NCI-H510A treated with DMSO at 0.1 percent for 48 hours (cell line): ENCODE data around the gene PDE4A.
"Not testable (repeated sequence)": the region's sequence is repeated elsewhere in the genome, so short reads cannot be mapped to it uniquely, and the experiment has no call there.

Source experiments
- DNase-seq: peaks from one replicate; lab custom pipeline; 2025; lab: John Stamatoyannopoulos, UW

The PDE4A gene

DNA sequence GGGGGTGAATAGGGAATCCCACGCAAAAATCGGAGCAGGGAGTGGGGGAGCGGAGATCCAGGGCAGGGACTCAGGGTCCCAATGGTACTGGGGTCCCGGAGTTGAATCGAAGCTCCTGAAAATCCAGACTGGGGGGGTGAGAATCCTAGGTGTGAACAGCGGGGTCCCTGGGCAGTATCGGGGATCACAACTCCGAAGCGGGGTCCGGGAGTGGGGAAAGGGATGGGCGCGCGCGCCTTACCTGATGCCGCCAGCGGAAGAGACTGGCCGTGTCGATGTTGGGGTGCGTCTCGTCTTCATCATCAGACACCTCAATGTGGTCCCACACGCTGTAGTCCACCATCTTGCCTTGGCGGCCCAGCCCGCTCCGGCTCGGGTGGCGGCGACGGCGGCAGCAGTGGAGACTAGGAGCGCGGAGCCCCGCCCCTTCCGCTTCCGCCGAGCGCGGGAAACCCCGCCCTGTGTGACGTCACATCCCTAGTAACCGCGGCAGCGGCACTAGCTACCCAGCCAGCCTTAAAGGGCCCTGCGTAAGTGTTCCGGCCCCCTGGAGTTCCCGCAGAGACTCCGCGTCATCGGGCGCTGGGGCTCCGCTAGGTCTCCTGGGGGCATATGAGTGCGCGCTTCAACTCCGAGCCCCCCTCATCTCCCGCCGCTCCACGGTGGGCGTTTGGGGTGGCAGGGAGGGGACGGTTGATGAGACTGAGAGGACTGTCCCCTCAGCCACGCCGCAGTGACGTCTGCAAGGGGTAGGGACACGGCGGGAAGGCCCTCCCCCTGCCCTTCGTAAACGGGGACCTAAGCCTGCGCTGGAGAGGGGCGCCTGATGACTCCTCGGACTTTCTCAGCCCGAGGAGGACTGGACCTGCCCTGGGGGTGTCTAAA is 17.0 kb upstream of the PDE4A start, which contains the start of gene CDC37:
CDC37 (minus strand) TSS at position 406 of the 885 bp plus-strand sequence; CDS start at position 343, 63 bp downstream.
- DNase-seq: peak; percentile 99

DNA sequence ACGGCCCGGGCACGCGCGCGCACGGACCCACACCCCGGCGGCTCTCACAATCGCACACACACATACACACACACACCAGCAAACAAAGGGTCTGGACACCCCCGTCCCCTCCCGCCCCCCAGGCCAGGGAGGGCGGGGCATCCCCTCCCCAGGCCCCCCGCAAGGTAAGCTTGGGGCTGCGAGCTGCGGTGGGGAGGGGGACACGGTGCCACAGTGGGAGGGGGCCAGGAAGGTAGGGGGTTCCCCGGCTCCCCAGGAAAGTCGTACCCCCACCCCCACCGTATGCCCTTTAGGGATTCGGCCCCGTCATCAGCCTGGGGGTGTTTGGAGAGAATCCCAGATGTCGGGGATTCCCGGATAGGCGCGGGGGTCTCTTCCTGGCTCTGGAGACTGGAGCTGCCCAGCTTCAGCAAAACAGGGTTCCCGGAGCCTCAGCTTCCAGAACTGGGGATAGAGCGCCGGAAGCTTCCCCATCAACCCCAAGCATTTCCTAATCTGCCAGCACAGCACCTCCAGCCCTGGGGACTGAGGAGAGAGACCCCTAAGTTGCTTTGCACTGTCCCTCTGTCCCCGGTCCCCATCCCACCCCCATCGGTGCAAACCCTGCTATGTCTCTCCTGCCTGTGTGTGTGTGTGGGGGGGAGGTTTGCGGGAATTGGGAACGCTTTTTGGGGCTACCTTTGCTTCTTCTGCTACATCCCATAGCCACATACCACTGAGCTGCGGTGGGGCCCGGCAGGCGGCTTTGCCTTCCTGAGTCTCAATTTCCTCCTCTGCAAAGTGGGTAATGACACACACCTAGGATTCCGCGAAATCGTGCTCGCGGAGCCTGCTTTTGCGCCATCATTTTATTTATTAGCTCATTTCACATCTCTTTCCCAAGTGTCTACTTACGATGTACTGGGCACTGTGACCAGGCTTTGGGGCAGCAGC is 15.2 kb upstream of the PDE4A start:
- no peak for DNase-seq

- no peak for DNase-seq
These were observed 14.1 kb upstream of the PDE4A start for GRCh38 chr19:10406191-10406590.

DNA sequence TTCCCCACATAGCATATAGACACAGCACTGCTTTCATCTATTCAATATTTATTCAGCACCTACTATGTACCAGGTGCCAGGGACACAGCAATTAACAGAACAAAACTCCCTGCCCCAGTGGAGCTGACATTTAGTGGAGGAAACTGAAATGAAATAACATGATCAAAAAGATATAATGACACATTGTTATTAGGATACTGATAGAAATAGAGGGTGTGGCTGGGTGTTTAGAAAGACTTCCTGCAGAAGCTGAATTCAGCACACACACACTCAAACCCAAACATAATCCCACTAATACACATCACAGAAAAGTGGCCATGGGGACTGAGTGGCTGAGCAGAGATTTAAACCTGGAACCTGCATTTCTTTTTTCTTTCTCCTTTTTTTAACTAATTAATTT is 13.2 kb upstream of the PDE4A start:
- no peak for DNase-seq

DNA sequence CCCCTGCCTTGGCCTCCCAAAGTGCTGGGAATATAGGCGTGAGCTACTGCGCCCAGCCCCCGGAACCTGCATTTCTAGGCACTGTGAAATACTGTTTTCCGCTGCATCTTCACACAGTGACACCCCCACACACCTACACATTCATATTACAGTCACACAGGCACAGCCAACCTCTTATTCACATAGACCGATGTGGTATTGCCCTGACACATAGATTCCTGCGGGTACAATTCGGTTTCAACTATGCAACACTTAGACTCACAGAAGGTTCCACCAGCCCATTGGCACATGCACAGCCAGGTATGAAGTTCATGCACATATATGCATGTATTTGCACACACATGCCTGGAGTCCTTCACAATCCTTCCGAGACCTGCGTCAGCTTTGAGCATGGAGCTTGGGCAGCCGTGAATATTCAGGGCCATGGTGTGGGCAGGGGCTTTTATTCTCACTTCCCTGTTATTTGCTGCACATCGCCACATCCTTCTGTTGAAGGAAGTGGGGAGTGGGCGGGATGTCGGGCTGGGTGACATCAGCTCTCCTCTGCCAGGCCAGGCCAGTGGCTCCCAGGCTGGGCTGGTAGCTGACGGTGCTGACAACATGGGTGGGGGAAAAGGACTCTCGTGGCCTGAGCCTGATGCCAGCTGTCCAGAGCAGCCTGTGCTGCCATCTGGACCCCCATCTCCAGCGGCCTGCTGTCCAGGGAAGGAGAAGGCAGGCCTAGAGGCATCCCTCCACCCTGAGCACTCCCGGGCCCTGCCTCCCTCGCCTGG is 11.6 kb upstream of the PDE4A start:
- no peak for DNase-seq

DNA sequence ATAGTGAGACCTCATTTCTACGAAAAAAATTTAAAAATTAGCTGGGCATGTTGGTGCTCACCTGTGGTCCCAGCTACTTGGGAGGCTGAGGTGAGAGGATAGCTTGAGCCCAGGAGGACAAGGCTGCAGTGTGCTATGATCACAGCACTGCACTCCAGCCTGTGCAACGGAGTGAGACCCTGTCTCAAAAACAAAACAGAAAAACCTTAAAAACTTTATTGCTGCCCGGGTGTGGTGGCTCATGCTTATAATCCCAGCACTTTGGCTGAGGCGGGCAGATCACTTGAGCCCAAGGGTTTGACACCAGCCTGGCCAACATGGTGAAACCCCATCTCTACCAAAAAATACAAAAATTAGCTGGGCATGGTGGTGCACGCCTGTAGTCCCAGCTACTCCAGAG is 9.1 kb upstream of the PDE4A start:
- not testable (repeated sequence) for DNase-seq

- peak; percentile 89 for DNase-seq
These were observed 7.9 kb upstream of the PDE4A start for GRCh38 chr19:10412257-10412977.

GRCh38 chr19:10416083-10416379 is 4.3 kb upstream of the PDE4A start:
- no peak for DNase-seq

- DNase-seq: peak; percentile 93
These were observed 3.7 kb upstream of the PDE4A start for GRCh38 chr19:10416380-10417257.

DNA sequence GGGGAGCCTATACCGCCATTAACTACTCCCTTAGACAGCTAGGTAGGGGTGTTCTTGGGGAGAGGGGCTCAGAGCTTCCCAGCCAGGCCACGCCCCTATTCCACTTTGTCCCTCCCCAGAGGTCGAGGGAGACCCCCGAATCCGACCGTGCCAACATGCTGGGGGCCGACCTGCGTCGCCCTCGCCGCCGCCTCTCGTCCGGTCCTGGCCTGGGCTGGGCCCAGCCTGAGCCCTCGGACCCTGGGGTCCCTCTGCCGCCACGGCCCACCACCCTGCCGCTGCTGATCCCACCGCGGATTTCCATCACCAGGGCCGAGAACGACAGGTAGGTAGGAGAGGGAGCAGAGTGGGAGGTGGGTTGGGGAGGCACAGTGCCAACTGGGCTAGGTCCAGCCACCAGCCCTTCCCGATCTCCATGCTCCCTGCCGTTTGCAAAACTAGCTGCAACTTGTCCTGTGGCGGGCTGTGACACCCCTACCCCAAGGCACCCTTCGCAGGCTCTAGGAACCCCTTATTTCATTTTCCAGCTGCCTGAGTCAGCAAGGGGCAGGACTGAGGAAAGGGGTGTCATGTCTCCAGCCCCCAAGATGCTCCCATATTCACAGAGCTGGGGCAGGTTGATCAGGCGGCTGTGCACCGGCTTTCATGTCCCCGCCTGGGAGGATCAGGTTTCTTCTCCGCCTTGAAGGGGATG is 2.6 kb upstream of the PDE4A start:
- DNase-seq: no peak

- DNase-seq: peak; percentile 48
These were observed 2.2 kb upstream of the PDE4A start for GRCh38 chr19:10418235-10418484.

DNA sequence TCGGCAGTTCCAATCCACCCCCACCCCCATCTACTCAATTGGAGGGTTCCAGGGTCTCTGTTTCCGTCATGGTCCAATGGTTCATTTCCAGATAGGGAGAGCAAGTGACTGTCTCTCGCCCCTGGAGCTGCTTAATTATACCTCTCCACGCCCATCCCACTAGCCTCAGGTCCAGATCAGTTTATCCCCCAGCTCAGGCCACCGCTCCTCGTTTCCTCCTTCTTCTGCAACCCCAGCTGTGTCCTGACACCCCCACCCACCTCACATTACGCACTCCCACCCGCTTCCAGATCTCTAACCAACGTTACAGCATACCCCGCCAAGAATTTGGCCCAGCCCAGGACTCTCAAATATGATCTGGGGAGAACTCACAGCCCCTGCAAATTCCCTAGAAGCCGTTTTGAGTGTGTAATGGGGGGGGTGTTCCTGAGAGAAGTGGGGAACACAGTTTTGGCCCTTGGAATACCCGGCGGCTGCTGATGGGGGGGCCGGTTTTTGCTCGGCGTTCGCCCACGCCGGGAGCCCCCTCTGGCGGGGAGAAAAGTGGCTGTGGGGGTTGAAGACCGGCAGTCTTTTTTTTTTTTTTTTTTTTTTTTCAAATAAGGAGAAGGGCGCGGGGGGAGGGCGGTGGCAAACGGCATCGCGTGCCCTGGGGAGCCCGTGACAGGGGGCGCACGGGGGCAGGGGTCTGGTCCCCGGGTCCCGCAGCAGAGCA is 1.7 kb upstream of the PDE4A start:
- no peak for DNase-seq

DNA sequence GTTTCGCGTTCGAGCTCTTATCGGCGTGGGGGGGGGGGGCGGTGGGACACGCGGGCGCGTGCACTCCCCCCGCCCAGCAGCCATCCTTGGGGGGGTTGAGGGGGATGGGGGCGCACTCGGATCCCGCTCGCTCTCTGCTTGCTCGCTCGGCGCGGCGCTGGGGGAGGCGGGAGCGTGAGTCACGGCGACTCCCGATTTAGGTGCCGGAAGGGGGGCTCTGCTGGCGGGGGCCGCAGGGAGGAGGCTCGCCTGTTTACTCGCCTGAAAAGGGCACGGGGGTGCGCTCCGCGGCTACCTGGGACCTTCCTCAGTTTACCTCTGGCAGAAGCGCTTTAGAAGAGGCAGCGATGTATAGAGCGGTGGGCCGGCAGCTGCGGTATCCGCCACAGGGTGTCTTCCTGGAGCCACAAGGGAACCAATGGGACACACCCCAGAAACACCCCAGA is 1.1 kb upstream of the PDE4A start:
- DNase-seq: no peak

DNA sequence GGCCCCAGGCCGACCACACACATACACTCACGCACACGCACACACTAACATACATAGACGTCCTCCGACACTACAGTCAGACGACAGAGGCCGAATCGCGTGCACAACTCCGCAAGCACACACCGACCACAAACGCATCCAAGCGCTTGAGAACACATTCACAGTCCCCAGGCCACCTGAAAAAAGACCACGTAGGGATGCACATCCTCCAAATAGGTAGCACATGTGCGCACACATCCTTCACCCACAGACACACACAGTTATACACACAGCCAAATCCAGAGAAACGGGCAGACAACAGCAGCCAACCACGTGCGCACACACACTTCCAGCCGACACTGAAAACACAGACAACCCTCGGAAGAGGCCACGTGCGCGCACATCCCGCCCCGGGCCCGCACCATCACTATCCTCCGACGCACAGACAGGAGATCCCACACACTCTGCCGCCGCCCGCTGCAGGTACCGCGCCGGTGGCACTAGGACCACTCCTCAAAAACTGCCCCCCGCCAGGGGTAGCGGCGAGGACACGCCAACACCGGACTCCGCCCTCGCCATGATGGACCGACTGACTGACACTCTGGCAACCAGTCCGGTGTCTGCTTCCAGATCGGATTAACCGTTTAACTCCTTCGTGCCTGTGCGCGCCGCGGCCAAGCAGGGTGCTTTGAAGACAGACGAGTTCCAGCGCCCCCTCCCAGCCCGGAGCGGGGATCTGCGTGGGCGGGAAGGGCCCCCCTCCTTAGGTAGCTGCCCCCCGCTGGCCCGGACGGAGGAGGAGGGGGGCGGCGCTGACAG is 493 bp upstream of the PDE4A start:
- peak; percentile 96 for DNase-seq

GRCh38 chr19:10421240-10422045 is 1.1 kb downstream of the PDE4A start:
- no peak for DNase-seq

GRCh38 chr19:10422046-10422461 is 1.7 kb downstream of the PDE4A start:
- DNase-seq: no peak

DNA sequence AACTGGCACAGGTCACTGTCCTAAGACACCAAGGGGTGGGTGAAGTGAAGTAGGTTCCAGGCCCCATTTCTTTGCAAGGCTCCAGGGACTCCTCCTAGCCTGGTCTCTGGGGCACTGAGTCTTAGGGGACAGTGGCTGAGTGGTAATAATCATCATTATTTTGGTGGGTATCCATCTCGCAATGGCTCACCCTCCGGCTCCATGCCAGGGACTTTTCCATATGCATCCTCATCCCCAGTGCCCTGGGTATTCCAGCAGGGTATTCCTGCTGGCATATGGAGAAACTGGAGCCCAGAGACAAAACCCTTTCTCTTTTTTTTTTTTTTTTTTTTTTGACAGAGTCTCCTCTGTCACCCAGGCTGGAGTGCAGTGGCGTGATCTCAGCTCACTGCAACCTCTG is 2.5 kb downstream of the PDE4A start:
- DNase-seq: no peak
